ENCODE data around the gene C3orf22. TPM values are rescaled to one million over a fixed set of nuclear protein-coding genes. Genes with fewer than 3 reads are reported as not detected.

Gene C3orf22
- polyA plus RNA-seq, 2 donors, result not detected

GRCh38 chr3:126545544-126545943 lies 13.2 kb downstream of the C3orf22 start:
- no peaks in the 10 kb centered on the region for H3K4me1 ChIP-seq (ENCODE audit: control insufficient read depth in 2 of 2, insufficient read depth in 2 of 2, low read length in 1 of 2)
- 79 to 81% methylated on average over 5 of the region's 5 CpGs for WGBS, 2 donors
- no peak overlapping the region for H3K27ac ChIP-seq (ENCODE audit: low read depth in 2 of 2, low read length in 1 of 2)
- no peaks in the 10 kb centered on the region for H3K27me3 ChIP-seq (ENCODE audit: control insufficient read depth in 1 of 2, insufficient read depth in 2 of 2, low read length in 2 of 2)
- H3K36me3 ChIP-seq (ENCODE audit: control insufficient read depth in 2 of 2, insufficient read depth in 2 of 2, low read length in 1 of 2), result no peaks in the 10 kb centered on the region
- no peak overlapping the region for H3K4me3 ChIP-seq (ENCODE audit: low read depth in 1 of 2, low read length in 2 of 2)
- peaks cover 0 to 9% of the 10 kb centered on the region in 2 donors for H3K9me3 ChIP-seq (ENCODE audit: control insufficient read depth in 2 of 2, insufficient read depth in 1 of 2, low read depth in 1 of 2, low read length in 1 of 2)

DNA sequence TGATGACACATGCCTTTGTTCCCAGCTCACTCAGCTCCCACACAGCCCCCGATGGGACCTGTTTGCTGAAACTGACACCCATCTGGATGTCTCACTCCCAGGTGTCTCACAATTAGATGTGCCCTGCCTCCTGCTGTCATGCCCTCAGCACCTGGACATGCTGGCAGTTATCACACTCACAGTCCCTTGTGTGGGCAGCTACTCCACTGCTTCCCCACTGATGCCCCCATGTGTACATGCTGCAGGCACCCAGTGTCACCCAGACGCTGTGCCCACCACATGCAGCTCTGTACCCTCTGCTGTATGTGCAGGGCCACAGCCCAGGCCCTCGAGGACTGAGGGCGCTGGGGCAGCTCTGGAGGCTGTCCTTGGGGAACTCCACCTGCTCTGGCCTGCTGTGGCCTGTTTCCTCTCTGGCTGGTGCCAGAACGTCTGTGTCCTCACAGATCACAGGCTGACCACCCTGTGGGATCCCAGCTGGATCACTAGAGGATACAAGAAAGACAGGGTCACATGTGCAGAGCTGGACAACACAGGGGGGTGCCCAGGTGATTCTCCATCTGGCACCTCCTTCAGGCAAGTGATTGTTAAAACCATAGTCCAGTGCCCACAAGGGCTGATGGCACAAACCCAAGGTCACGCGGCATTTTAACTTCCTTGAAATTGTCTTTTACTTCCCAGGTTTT lies 14.0 kb downstream of the C3orf22 start:
- no peaks in the 10 kb centered on the region for H3K36me3 ChIP-seq (ENCODE audit: control insufficient read depth in 2 of 2, insufficient read depth in 2 of 2, low read length in 1 of 2)
- H3K4me1 ChIP-seq (ENCODE audit: control insufficient read depth in 2 of 2, insufficient read depth in 2 of 2, low read length in 1 of 2), result peaks cover 2 to 4% of the 10 kb centered on the region in 2 donors
- no peaks in the 10 kb centered on the region for H3K27me3 ChIP-seq (ENCODE audit: control insufficient read depth in 1 of 2, insufficient read depth in 2 of 2, low read length in 2 of 2)
- H3K27ac ChIP-seq (ENCODE audit: low read depth in 2 of 2, low read length in 1 of 2), result no peak overlapping the region
- H3K4me3 ChIP-seq (ENCODE audit: low read depth in 1 of 2, low read length in 2 of 2), result no peak overlapping the region
- WGBS, 2 donors, result 68 to 70% methylated on average over 7 of the region's 7 CpGs
- peaks cover 0 to 11% of the 10 kb centered on the region in 2 donors for H3K9me3 ChIP-seq (ENCODE audit: control insufficient read depth in 2 of 2, insufficient read depth in 1 of 2, low read depth in 1 of 2, low read length in 1 of 2)

DNA sequence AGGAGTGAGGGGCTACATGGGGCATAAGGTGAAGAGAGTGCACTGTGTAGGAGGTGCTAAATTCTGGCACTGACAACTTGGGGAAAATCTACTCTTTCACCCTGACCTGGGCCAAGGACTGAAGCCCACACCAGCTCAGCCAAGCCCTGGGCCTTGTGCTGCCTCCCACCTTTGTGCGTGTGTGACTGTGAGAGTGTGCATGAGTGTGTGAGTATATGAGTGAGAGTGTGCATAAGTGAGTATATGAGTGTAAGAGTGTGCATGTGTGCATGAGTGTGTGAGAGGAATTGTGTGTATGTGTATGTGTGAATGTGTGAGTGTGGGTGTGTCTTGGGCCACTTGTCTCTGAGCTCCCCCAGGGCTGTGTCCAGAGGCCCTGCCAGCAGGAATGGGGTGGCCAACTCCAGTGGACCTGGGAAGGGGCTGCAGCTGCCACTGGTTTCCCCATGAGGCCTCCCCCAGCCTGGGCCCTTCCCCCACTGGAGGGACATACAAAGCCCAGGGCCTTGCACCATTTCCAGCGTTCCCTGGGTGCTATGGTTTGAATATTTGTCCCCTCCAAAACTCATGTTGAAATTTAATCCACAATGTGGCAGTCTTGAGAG lies 15.2 kb downstream of the C3orf22 start:
- Histone ChIP-seq H3K4me1 (ENCODE audit: control insufficient read depth in 2 of 2, insufficient read depth in 2 of 2, low read length in 1 of 2) (peaks cover 2 to 4% of the 10 kb centered on the region in 2 donors), H3K27me3 (ENCODE audit: control insufficient read depth in 1 of 2, insufficient read depth in 2 of 2, low read length in 2 of 2) (no peaks in the 10 kb centered on the region), H3K4me3 (ENCODE audit: low read depth in 1 of 2, low read length in 2 of 2) (no peak overlapping the region), H3K36me3 (ENCODE audit: control insufficient read depth in 2 of 2, insufficient read depth in 2 of 2, low read length in 1 of 2) (no peaks in the 10 kb centered on the region), H3K27ac (ENCODE audit: low read depth in 2 of 2, low read length in 1 of 2) (no peak overlapping the region), H3K9me3 (ENCODE audit: control insufficient read depth in 2 of 2, insufficient read depth in 1 of 2, low read depth in 1 of 2, low read length in 1 of 2) (peaks cover 0 to 11% of the 10 kb centered on the region in 2 donors)
- 93% methylated on average over 2 of the region's 2 CpGs for WGBS, 2 donors

GRCh38 chr3:126542340-126543241 lies 16.1 kb downstream of the C3orf22 start:
- WGBS, 2 donors, result 75 to 78% methylated on average over 45 to 57 of the region's 57 CpGs

DNA sequence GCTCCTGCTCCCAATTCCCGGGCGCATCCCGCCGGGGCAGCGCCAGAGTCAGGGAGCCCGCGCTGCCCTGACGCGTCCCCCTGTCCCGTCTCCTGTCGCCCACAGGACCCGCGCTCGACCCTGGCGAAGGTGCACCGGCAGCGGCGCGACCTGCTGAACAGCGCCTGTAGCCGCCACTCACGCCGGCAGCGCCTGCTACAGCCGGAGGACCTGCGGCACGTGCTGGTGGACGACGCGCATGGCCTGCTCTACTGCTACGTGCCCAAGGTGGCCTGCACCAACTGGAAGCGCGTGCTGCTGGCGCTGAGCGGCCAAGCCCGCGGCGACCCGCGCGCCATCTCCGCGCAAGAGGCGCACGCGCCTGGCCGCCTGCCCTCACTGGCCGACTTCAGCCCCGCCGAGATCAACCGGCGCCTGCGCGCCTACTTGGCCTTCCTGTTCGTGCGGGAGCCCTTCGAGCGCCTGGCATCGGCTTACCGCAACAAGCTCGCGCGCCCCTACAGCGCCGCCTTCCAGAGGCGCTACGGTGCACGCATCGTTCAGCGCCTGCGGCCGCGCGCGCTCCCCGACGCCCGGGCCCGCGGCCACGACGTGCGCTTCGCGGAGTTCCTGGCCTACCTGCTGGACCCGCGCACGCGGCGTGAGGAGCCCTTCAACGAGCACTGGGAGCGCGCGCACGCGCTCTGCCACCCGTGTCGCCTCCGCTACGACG lies 16.9 kb downstream of the C3orf22 start:
- 44 to 54% methylated on average over 101 of the region's 101 CpGs for WGBS, 2 donors
- Histone ChIP-seq H3K27me3 (ENCODE audit: control insufficient read depth in 1 of 2, insufficient read depth in 2 of 2, low read length in 2 of 2) (no peaks in the 10 kb centered on the region), H3K4me3 (ENCODE audit: low read depth in 1 of 2, low read length in 2 of 2) (no peak overlapping the region), H3K36me3 (ENCODE audit: control insufficient read depth in 2 of 2, insufficient read depth in 2 of 2, low read length in 1 of 2) (no peaks in the 10 kb centered on the region), H3K27ac (ENCODE audit: low read depth in 2 of 2, low read length in 1 of 2) (no peak overlapping the region), H3K9me3 (ENCODE audit: control insufficient read depth in 2 of 2, insufficient read depth in 1 of 2, low read depth in 1 of 2, low read length in 1 of 2) (peaks cover 0 to 11% of the 10 kb centered on the region in 2 donors), H3K4me1 (ENCODE audit: control insufficient read depth in 2 of 2, insufficient read depth in 2 of 2, low read length in 1 of 2) (peaks cover 2 to 4% of the 10 kb centered on the region in 2 donors)

More at GRCh38 chr3:126542340-126543241, 16.1 kb downstream of the C3orf22 start:
- Histone ChIP-seq H3K36me3 (ENCODE audit: control insufficient read depth in 2 of 2, insufficient read depth in 2 of 2, low read length in 1 of 2) (no peaks in the 10 kb centered on the region), H3K9me3 (ENCODE audit: control insufficient read depth in 2 of 2, insufficient read depth in 1 of 2, low read depth in 1 of 2, low read length in 1 of 2) (peaks cover 0 to 11% of the 10 kb centered on the region in 2 donors), H3K27me3 (ENCODE audit: control insufficient read depth in 1 of 2, insufficient read depth in 2 of 2, low read length in 2 of 2) (no peaks in the 10 kb centered on the region), H3K4me1 (ENCODE audit: control insufficient read depth in 2 of 2, insufficient read depth in 2 of 2, low read length in 1 of 2) (peaks cover 2 to 4% of the 10 kb centered on the region in 2 donors), H3K27ac (ENCODE audit: low read depth in 2 of 2, low read length in 1 of 2) (no peak overlapping the region), H3K4me3 (ENCODE audit: low read depth in 1 of 2, low read length in 2 of 2) (no peak overlapping the region)

DNA sequence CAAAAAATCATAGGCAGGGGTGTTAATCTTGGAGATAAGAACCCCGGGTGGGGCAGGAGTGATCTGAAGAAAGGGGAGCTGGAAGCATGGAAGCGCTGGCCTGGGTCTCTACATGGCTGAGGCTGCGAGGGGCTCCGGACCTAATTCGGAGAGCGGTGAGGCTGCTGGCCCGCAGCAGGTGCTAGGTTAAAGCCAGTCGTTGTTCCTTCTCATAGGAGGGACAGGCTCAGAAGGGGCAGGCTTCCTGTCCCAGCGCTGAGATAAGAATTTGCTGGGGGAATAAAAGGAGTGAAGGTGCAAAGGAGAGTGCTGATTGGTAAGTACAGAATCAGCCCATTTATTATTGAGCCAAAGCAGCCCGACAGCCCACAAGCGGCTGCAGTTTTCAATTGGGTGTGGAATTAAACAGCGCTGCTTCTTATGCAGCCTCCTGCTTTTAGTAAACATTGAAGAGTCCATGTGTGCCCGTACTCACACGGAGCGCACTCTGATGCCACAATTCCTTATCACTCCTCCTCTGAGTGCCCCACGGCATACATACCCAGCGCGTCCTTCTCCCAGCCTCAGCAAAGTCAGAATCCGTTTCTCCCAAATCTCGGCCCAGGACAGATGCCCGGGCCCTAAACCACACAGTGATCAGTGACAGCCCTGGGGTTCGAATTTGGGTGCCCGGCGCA lies 17.6 kb downstream of the C3orf22 start:
- H3K27ac ChIP-seq (ENCODE audit: low read depth in 2 of 2, low read length in 1 of 2), result no peak overlapping the region
- 59 to 65% methylated on average over 24 of the region's 24 CpGs for WGBS, 2 donors
- no peaks in the 10 kb centered on the region for H3K27me3 ChIP-seq (ENCODE audit: control insufficient read depth in 1 of 2, insufficient read depth in 2 of 2, low read length in 2 of 2)
- no peaks in the 10 kb centered on the region for H3K36me3 ChIP-seq (ENCODE audit: control insufficient read depth in 2 of 2, insufficient read depth in 2 of 2, low read length in 1 of 2)
- H3K4me3 ChIP-seq (ENCODE audit: low read depth in 1 of 2, low read length in 2 of 2), result no peak overlapping the region
- H3K9me3 ChIP-seq (ENCODE audit: control insufficient read depth in 2 of 2, insufficient read depth in 1 of 2, low read depth in 1 of 2, low read length in 1 of 2), result peaks cover 0 to 11% of the 10 kb centered on the region in 2 donors
- H3K4me1 ChIP-seq (ENCODE audit: control insufficient read depth in 2 of 2, insufficient read depth in 2 of 2, low read length in 1 of 2), result peaks cover 2 to 4% of the 10 kb centered on the region in 2 donors

DNA sequence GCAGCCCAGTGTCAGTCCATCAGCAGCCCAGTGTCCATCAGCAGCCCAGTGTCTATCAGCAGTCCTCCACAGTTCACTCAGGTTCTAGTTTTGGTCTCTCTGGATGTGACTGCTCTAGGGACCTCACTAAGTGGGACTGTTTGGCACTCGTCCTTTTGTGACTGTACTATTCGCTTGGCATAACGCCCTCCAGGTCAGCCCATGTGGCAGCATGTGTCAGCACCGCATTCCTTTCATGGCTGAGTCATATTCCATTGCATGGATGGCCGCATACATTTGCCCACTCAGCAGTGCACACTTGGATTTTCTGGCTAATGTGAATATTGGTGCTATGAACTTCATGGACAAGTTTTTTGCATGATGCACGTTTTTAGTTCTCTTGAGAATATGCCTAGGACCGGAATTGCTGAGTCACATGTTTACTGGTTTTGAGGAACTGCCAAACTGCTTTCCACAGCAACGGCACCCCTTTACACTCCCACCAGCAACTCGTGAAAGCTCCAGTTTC lies 18.3 kb downstream of the C3orf22 start:
- peaks cover 2 to 4% of the 10 kb centered on the region in 2 donors for H3K4me1 ChIP-seq (ENCODE audit: control insufficient read depth in 2 of 2, insufficient read depth in 2 of 2, low read length in 1 of 2)
- 20 to 32% methylated on average over 9 of the region's 9 CpGs for WGBS, 2 donors
- peaks cover 0 to 11% of the 10 kb centered on the region in 2 donors for H3K9me3 ChIP-seq (ENCODE audit: control insufficient read depth in 2 of 2, insufficient read depth in 1 of 2, low read depth in 1 of 2, low read length in 1 of 2)
- no peaks in the 10 kb centered on the region for H3K36me3 ChIP-seq (ENCODE audit: control insufficient read depth in 2 of 2, insufficient read depth in 2 of 2, low read length in 1 of 2)
- H3K4me3 ChIP-seq (ENCODE audit: low read depth in 1 of 2, low read length in 2 of 2), result no peak overlapping the region
- no peaks in the 10 kb centered on the region for H3K27me3 ChIP-seq (ENCODE audit: control insufficient read depth in 1 of 2, insufficient read depth in 2 of 2, low read length in 2 of 2)
- no peak overlapping the region for H3K27ac ChIP-seq (ENCODE audit: low read depth in 2 of 2, low read length in 1 of 2)

DNA sequence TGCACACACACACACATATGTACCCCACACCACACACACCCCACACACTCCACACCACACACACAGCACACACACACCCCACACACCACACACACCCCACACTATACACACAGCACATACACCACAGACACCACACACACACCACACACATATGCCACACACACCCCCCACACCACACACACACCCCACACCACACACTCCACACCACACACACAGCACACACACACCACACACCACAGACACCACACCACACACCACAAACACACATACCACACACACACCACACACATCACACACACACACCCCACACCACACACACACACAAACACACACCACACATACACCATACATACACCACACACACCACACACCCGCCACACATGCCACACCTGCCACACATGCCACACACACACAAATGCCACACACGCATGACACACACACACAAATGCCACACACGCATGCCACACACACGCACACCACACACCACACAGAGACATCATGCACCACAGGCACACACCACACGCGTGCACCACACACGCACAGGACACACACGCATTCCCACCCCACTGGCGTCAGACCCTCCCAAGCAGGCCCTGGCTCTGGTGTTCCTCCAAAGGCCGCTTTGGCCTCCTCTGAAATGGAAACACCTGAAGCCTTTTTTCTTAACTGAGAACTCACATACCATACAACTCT lies 19.0 kb downstream of the C3orf22 start:
- H3K4me3 ChIP-seq (ENCODE audit: low read depth in 1 of 2, low read length in 2 of 2), result no peak overlapping the region
- H3K27me3 ChIP-seq (ENCODE audit: control insufficient read depth in 1 of 2, insufficient read depth in 2 of 2, low read length in 2 of 2), result no peaks in the 10 kb centered on the region
- H3K36me3 ChIP-seq (ENCODE audit: control insufficient read depth in 2 of 2, insufficient read depth in 2 of 2, low read length in 1 of 2), result no peaks in the 10 kb centered on the region
- peaks cover 2 to 4% of the 10 kb centered on the region in 2 donors for H3K4me1 ChIP-seq (ENCODE audit: control insufficient read depth in 2 of 2, insufficient read depth in 2 of 2, low read length in 1 of 2)
- H3K27ac ChIP-seq (ENCODE audit: low read depth in 2 of 2, low read length in 1 of 2), result no peak overlapping the region
- 92 to 98% methylated on average over 10 of the region's 10 CpGs for WGBS, 2 donors
- peaks cover 0 to 11% of the 10 kb centered on the region in 2 donors for H3K9me3 ChIP-seq (ENCODE audit: control insufficient read depth in 2 of 2, insufficient read depth in 1 of 2, low read depth in 1 of 2, low read length in 1 of 2)

All from esophagus (tissue), 2 donors.